HepG2 (cell line): ENCODE data around the gene ACE2. TPM values are rescaled to one million over a fixed set of nuclear protein-coding genes. Genes with fewer than 3 reads are reported as not detected.

Source experiments
- ATAC-seq: fragments of 200-7000 bp; cut with Tn5 transposase; 3 replicates; pipeline ENCODE4 v1.9.1; 2020; ENCODE audit warnings: mild to moderate bottlenecking, moderate library complexity
- BruUV-seq: library from RNA; stranded (reverse); fragments of 400-500 nt; replicated peaks from 2 replicates; lab custom pipeline; 2021; lab: Mats Ljungman, UMichigan
- CTCF ChIA-PET: fragments of 300-600 bp; formaldehyde crosslinking; extraction: SDS; loops from one replicate; lab custom pipeline; 2021; ENCODE audit warnings: low total read pairs, inconsistent platforms, low intra/inter-chr PET ratio; lab: Yijun Ruan, JAX
- POLR2A ChIA-PET: fragments of 350-600 bp; sonication (Branson Sonifier 250); formaldehyde crosslinking; loops from one replicate; lab custom pipeline; 2020; ENCODE audit warnings: antibody characterized with exemption, inconsistent platforms; lab: Yijun Ruan, JAX
- DNase-seq: peaks from one replicate; pipeline ENCODE4 v3.0.0-alpha.2; 2015; ENCODE audit warnings: low spot score
- FAIRE-seq: peaks from 3 replicates; lab custom pipeline; 2011; peaks lifted over from hg19 to GRCh38; lab: Jason Lieb, UNC
- H2AFZ ChIP-seq: one replicate; pipeline ENCODE4 v1.6.1; 2011; ENCODE audit warnings: low read length, inconsistent platforms
- H3K27ac ChIP-seq: fragments of 300-600 bp; 3 replicates; pipeline ENCODE4 v1.8.0; 2011; ENCODE audit warnings: mixed run types, mild to moderate bottlenecking, mixed read lengths, low read length, inconsistent platforms; ENCODE audit not compliant: insufficient read depth; ENCODE audit errors: extremely low read length
- H3K27me3 ChIP-seq, 2 experiments: fragments of 200-600 bp in 1 of 2; 2 replicates in 1 of 2; 3 replicates in 1 of 2; pipeline versions ENCODE4 v1.6.0 to v1.8.0; 2011; ENCODE audit warnings: low read length in 2 of 2, mild to moderate bottlenecking in 2 of 2, moderate library complexity in 2 of 2, inconsistent platforms in 1 of 2; ENCODE audit not compliant: insufficient read depth in 2 of 2, control insufficient read depth in 1 of 2
- H3K36me3 ChIP-seq, 2 experiments: fragments of 200-600 bp in 1 of 2; replicated peaks in 1 of 2; 2 replicates in 1 of 2; 3 replicates in 1 of 2; pipeline versions ENCODE4 v1.5.1 to v1.8.0; 2011; ENCODE audit warnings: low read length in 2 of 2, inconsistent platforms in 1 of 2; ENCODE audit not compliant: insufficient read depth in 2 of 2, control insufficient read depth in 1 of 2
- H3K4me1 ChIP-seq: 2 replicates; pipeline ENCODE4 v1.5.1; 2012; ENCODE audit warnings: low read length, inconsistent platforms; ENCODE audit not compliant: insufficient read depth
- H3K4me2 ChIP-seq: 2 replicates; pipeline ENCODE4 v1.6.0; 2011; ENCODE audit warnings: low read depth, low read length, inconsistent platforms
- H3K4me3 ChIP-seq, 3 experiments: fragments of 200-600 bp in 1 of 3; sonication (generic), shearing (Covaris generic) in 1 of 3; replicated peaks in 1 of 3; 2 replicates each; pipeline ENCODE4 v1.5.1; 2011 to 2016; ENCODE audit warnings: low read length in 3 of 3, inconsistent platforms in 2 of 3, low read depth in 2 of 3, mild to moderate bottlenecking in 2 of 3, control low read depth in 1 of 3, mixed read lengths in 1 of 3; ENCODE audit not compliant: insufficient read depth in 1 of 3
- H3K79me2 ChIP-seq: one replicate; pipeline ENCODE4 v1.6.1; 2011; ENCODE audit warnings: low read length, inconsistent platforms; ENCODE audit not compliant: insufficient read depth
- H3K9ac ChIP-seq: 2 replicates; pipeline ENCODE4 v1.6.0; 2011; ENCODE audit warnings: mild to moderate bottlenecking, low read depth, low read length, inconsistent platforms; ENCODE audit not compliant: insufficient read depth
- H3K9me3 ChIP-seq: 2 replicates; pipeline ENCODE4 v1.5.1; 2012; ENCODE audit warnings: mild to moderate bottlenecking, low read length
- H4K20me1 ChIP-seq: 2 replicates; pipeline ENCODE4 v1.6.0; 2011; ENCODE audit warnings: inconsistent platforms, mild to moderate bottlenecking, low read length, moderate library complexity; ENCODE audit not compliant: insufficient read depth
- ELK4 ChIP-seq: sonication (generic); formaldehyde crosslinking; IDR thresholded peaks from 2 replicates; pipeline ENCODE4 v1.9.0; 2021; ENCODE audit warnings: missing genetic modification reagents, borderline replicate concordance
- FUBP1 ChIP-seq: sonication (generic); formaldehyde crosslinking; IDR thresholded peaks from 2 replicates; pipeline ENCODE4 v1.5.1; 2020; ENCODE audit warnings: missing genetic modification reagents, mild to moderate bottlenecking, borderline replicate concordance
- GMEB2 ChIP-seq: IDR thresholded peaks from 2 replicates; pipeline ENCODE4 v1.6.1; 2016; ENCODE audit warnings: missing biosample characterization, missing genetic modification reagents, low read depth
- KDM5B ChIP-seq: sonication (generic); formaldehyde crosslinking; IDR thresholded peaks from 2 replicates; pipeline ENCODE4 v1.4.0; 2020; ENCODE audit warnings: missing genetic modification reagents, mild to moderate bottlenecking, borderline replicate concordance
- NFATC3 ChIP-seq: sonication (generic); formaldehyde crosslinking; IDR thresholded peaks from 2 replicates; pipeline ENCODE4 v1.5.1; 2020; ENCODE audit warnings: mild to moderate bottlenecking, missing genetic modification reagents
- RFX3 ChIP-seq: IDR thresholded peaks from 2 replicates; pipeline ENCODE4 v1.6.1; 2016; ENCODE audit warnings: missing biosample characterization, missing genetic modification reagents
- SAP130 ChIP-seq: IDR thresholded peaks from 2 replicates; pipeline ENCODE4 v1.6.1; 2016; ENCODE audit warnings: low read depth
- SIX4 ChIP-seq: sonication (generic); formaldehyde crosslinking; IDR thresholded peaks from 2 replicates; pipeline ENCODE4 v1.4.0; 2020; ENCODE audit warnings: missing genetic modification reagents
- TAF15 ChIP-seq: fragments of 200-400 bp; formaldehyde crosslinking; IDR thresholded peaks from one replicate; pipeline ENCODE4 v1.6.1; 2018; ENCODE audit warnings: mild to moderate bottlenecking, low read depth, low read length; ENCODE audit not compliant: poor library complexity, severe bottlenecking
- XBP1 ChIP-seq: sonication (generic); formaldehyde crosslinking; IDR thresholded peaks from 2 replicates; pipeline ENCODE4 v1.5.0; 2020; ENCODE audit warnings: missing genetic modification reagents
- ZBTB34 ChIP-seq: sonication (generic); formaldehyde crosslinking; IDR thresholded peaks from 2 replicates; pipeline ENCODE4 v1.8.0; 2022; ENCODE audit warnings: mild to moderate bottlenecking, missing genetic modification reagents
- ZIK1 ChIP-seq: sonication (generic); formaldehyde crosslinking; IDR thresholded peaks from 2 replicates; pipeline ENCODE4 v1.5.0; 2020; ENCODE audit warnings: mild to moderate bottlenecking, low read depth, missing genetic modification reagents, borderline replicate concordance
- ZNF547 ChIP-seq: sonication (generic); formaldehyde crosslinking; IDR thresholded peaks from 2 replicates; pipeline ENCODE4 v1.5.1; 2020; ENCODE audit warnings: mild to moderate bottlenecking, missing genetic modification reagents
- ZNF598 ChIP-seq: sonication (generic); formaldehyde crosslinking; IDR thresholded peaks from 2 replicates; pipeline ENCODE4 v1.5.1; 2020; ENCODE audit warnings: mild to moderate bottlenecking, missing genetic modification reagents, borderline replicate concordance
- ZNF841 ChIP-seq: sonication (generic); formaldehyde crosslinking; IDR thresholded peaks from 2 replicates; pipeline ENCODE4 v1.8.1; 2023; ENCODE audit warnings: missing genetic modification reagents, borderline replicate concordance
- ZSCAN25 ChIP-seq: sonication (generic); formaldehyde crosslinking; IDR thresholded peaks from 2 replicates; pipeline ENCODE4 v1.8.0; 2022; ENCODE audit warnings: mild to moderate bottlenecking, missing genetic modification reagents
- ZSCAN9 ChIP-seq: IDR thresholded peaks from 2 replicates; pipeline ENCODE4 v1.6.1; 2016; ENCODE audit warnings: borderline replicate concordance
- WGBS: methylation state at CpG from one replicate; pipeline ENCODE4 v1.1.6; 2017; ENCODE audit warnings: low lambda C conversion rate; 5-methylcytosine and 5-hydroxymethylcytosine counted together
- in situ Hi-C: cut with HindIII; loops from 2 replicates; pipeline ENCODE4 v1.10.0; 2017; ENCODE audit warnings: low pct_unique_long_range_greater_than_20kb; ENCODE audit not compliant: extremely low pct_ligation_motif_present
- intact Hi-C: fragments of 100-400 bp; cut with micrococcal nuclease; formaldehyde crosslinking; loops from one replicate; pipeline ENCODE4 v1.10.0; 2022; ENCODE audit not compliant: unreplicated experiment
- polyA plus RNA-seq, 8 experiments: library from polyadenylated mRNA; depleted of rRNA in 3 of 8; stranded (reverse) in 7 of 8; unstranded in 1 of 8; fragments of >200 nt; fragmentation: Illumina TruSeq in 4 of 8; extraction: Trizol in 4 of 8; gene quantifications; 2 replicates each; pipeline versions ENCODE4 v1.2.1 to v1.2.3, GENCODE V29; 2011 to 2016; ENCODE audit warnings: low read depth in 4 of 8, missing spikeins in 1 of 8, mixed read lengths in 1 of 8; ENCODE audit not compliant: insufficient read depth in 1 of 8
- total RNA-seq, 5 experiments: library from RNA; depleted of rRNA; stranded (reverse); fragments of >200 nt; fragmentation: Illumina TruSeq; extraction: Trizol; gene quantifications; 2 replicates each; pipeline ENCODE4 v1.2.3, GENCODE V29; 2016; ENCODE audit warnings: low read depth in 1 of 5

The ACE2 gene
- total and polyA plus RNA-seq, 2 of the 13 experiments (the other 11 are each of a cell fraction or from before 2014, with no cell fraction given), result 0.46 to 3.1 TPM

- ChIA-PET POLR2A (no interaction called here), CTCF (no interaction called here)
- Histone ChIP-seq H4K20me1 (no peaks in the 10 kb centered on the region), H3K4me1 (no peaks in the 10 kb centered on the region), H3K9me3 (no peaks in the 10 kb centered on the region), H3K4me2 (no peak overlapping the region), H3K9ac (no peak overlapping the region), H3K27me3 (no peaks in the 10 kb centered on the region), H2AFZ (no peak overlapping the region), H3K36me3 (no peaks in the 10 kb centered on the region), H3K27ac (no peak overlapping the region), H3K79me2 (no peaks in the 10 kb centered on the region), H3K4me3 (no peak overlapping the region)
- WGBS, result 27% methylated on average over 3 of the region's 3 CpGs
- no TSS peak for BruUV-seq
- intact Hi-C loops, result no loop called here
- FAIRE-seq (no peak), DNase-seq (no peak), ATAC-seq (no peak)
- TF ChIP-seq ZNF841 (CRISPR knock-in tag) (no peak), ELK4 (no peak), NFATC3 (CRISPR knock-in tag) (no peak), ZNF598 (CRISPR knock-in tag) (no peak), RFX3 (CRISPR knock-in tag) (no peak), ZIK1 (CRISPR knock-in tag) (no peak), TAF15 (no peak), SIX4 (CRISPR knock-in tag) (no peak), ZSCAN9 (CRISPR knock-in tag) (no peak), GMEB2 (CRISPR knock-in tag) (no peak), ZSCAN25 (CRISPR knock-in tag) (no peak), FUBP1 (CRISPR knock-in tag) (no peak), KDM5B (no peak), SAP130 (CRISPR knock-in tag) (no peak), XBP1 (CRISPR knock-in tag) (no peak), ZBTB34 (CRISPR knock-in tag) (no peak), ZNF547 (CRISPR knock-in tag) (no peak)
- in situ Hi-C loops, result no loop called here
Observed at GRCh38 chrX:15522464-15522863, 78.3 kb downstream of the ACE2 start.
